SK-N-SH treated with all-trans-retinoic acid at 6 μM for 48 hours (cell line): Measurements from ENCODE around the gene PARP2.

Experiments
- ATAC-seq: fragments of 200-7000 bp; cut with Tn5 transposase; 3 replicates; pipeline ENCODE4 v1.9.1; 2020; ENCODE audit warnings: mild to moderate bottlenecking, moderate library complexity
- ARNTL ChIP-seq: fragments of 450-650 bp; formaldehyde crosslinking; IDR thresholded peaks from 2 replicates; pipeline ENCODE4 v1.5.0; 2020; ENCODE audit warnings: low read depth, mild to moderate bottlenecking, moderate library complexity, borderline replicate concordance
- CREB5 ChIP-seq: fragments of 250-450 bp; sonication (Bioruptor Pico); IDR thresholded peaks from 2 replicates; pipeline ENCODE4 v1.5.1; 2020; ENCODE audit warnings: low read depth, mild to moderate bottlenecking, moderate library complexity
- CSDC2 ChIP-seq: fragments of 250-450 bp; sonication (Bioruptor Pico); IDR thresholded peaks from 2 replicates; pipeline ENCODE4 v1.5.0; 2020; ENCODE audit warnings: mild to moderate bottlenecking, moderate library complexity
- CSRNP3 ChIP-seq: fragments of 250-450 bp; sonication (Bioruptor Pico); IDR thresholded peaks from 2 replicates; pipeline ENCODE4 v1.5.1; 2021; ENCODE audit warnings: mild to moderate bottlenecking, moderate library complexity
- ESRRG ChIP-seq: fragments of 250-450 bp; sonication (Bioruptor Pico); IDR thresholded peaks from 2 replicates; pipeline ENCODE4 v1.6.1; 2021; ENCODE audit warnings: mild to moderate bottlenecking
- GLIS3 ChIP-seq: fragments of 250-450 bp; sonication (Bioruptor Pico); IDR thresholded peaks from 2 replicates; pipeline ENCODE4 v1.5.0; 2020; ENCODE audit warnings: mild to moderate bottlenecking, moderate library complexity
- ISL1 ChIP-seq: fragments of 250-450 bp; sonication (Bioruptor Pico); IDR thresholded peaks from 2 replicates; pipeline ENCODE4 v2.1.2; 2022; ENCODE audit warnings: mild to moderate bottlenecking, moderate library complexity
- OSR1 ChIP-seq: fragments of 250-450 bp; sonication (Bioruptor Pico); IDR thresholded peaks from 2 replicates; pipeline ENCODE4 v1.8.0; 2022; ENCODE audit warnings: moderate library complexity, mild to moderate bottlenecking, inconsistent platforms
- PATZ1 ChIP-seq: fragments of 250-450 bp; sonication (Bioruptor Pico); IDR thresholded peaks from 2 replicates; pipeline ENCODE4 v1.8.0; 2020; ENCODE audit warnings: mild to moderate bottlenecking, moderate library complexity, borderline replicate concordance
- POU6F1 ChIP-seq: fragments of 250-450 bp; sonication (Bioruptor Pico); IDR thresholded peaks from 2 replicates; pipeline ENCODE4 v1.8.0; 2021; ENCODE audit warnings: low read depth, mild to moderate bottlenecking, moderate library complexity, borderline replicate concordance
- PPARA ChIP-seq: fragments of 250-450 bp; sonication (Bioruptor Pico); IDR thresholded peaks from 2 replicates; pipeline ENCODE4 v1.5.0; 2020; ENCODE audit warnings: mild to moderate bottlenecking, borderline replicate concordance
- RARB ChIP-seq: fragments of 250-450 bp; sonication (Bioruptor Pico); IDR thresholded peaks from 2 replicates; pipeline ENCODE4 v1.8.0; 2021; ENCODE audit warnings: mild to moderate bottlenecking, moderate library complexity
- SNAI2 ChIP-seq: fragments of 250-450 bp; sonication (Bioruptor Pico); IDR thresholded peaks from 2 replicates; pipeline ENCODE4 v1.5.0; 2020; ENCODE audit warnings: mild to moderate bottlenecking, moderate library complexity
- TCF4 ChIP-seq: fragments of 250-450 bp; sonication (Bioruptor Pico); IDR thresholded peaks from 2 replicates; pipeline ENCODE4 v1.8.0; 2021; ENCODE audit warnings: mild to moderate bottlenecking, moderate library complexity, borderline replicate concordance
- TOX ChIP-seq: fragments of 250-450 bp; sonication (Bioruptor Pico); IDR thresholded peaks from 2 replicates; pipeline ENCODE4 v1.8.0; 2021; ENCODE audit warnings: mild to moderate bottlenecking, moderate library complexity, borderline replicate concordance
- TSHZ2 ChIP-seq: fragments of 250-450 bp; sonication (Bioruptor Pico); IDR thresholded peaks from 2 replicates; pipeline ENCODE4 v1.5.0; 2020; ENCODE audit warnings: mild to moderate bottlenecking, moderate library complexity
- ZC3H10 ChIP-seq: fragments of 250-450 bp; sonication (Bioruptor Pico); IDR thresholded peaks from 2 replicates; pipeline ENCODE4 v1.5.1; 2021; ENCODE audit warnings: mild to moderate bottlenecking, moderate library complexity
- ZFP3 ChIP-seq: fragments of 250-450 bp; sonication (Bioruptor Pico); IDR thresholded peaks from 2 replicates; pipeline ENCODE4 v1.5.0; 2020; ENCODE audit warnings: mild to moderate bottlenecking, moderate library complexity
- ZNF565 ChIP-seq: fragments of 450-650 bp; formaldehyde crosslinking; conservative IDR thresholded peaks from 2 replicates; pipeline ENCODE4 v1.5.0; 2020; ENCODE audit warnings: low read depth, mild to moderate bottlenecking, moderate library complexity
- ZNF70 ChIP-seq: fragments of 450-650 bp; formaldehyde crosslinking; IDR thresholded peaks from 2 replicates; pipeline ENCODE4 v1.5.0; 2020; ENCODE audit warnings: mild to moderate bottlenecking, moderate library complexity
- ZNF8 ChIP-seq: fragments of 450-650 bp; formaldehyde crosslinking; IDR thresholded peaks from 2 replicates; pipeline ENCODE4 v1.5.0; 2020; ENCODE audit warnings: mild to moderate bottlenecking, moderate library complexity

The PARP2 gene

GRCh38 chr14:20347747-20348146 lies 4.3 kb downstream of the PARP2 start:
- TF ChIP-seq TOX: no peak
- TF ChIP-seq GLIS3 (CRISPR knock-in tag): no peak
- TF ChIP-seq PATZ1 (CRISPR knock-in tag): no peak
- no peak for TF ChIP-seq ZNF8 (CRISPR knock-in tag)
- no peak for TF ChIP-seq ISL1 (CRISPR knock-in tag)
- no peak for TF ChIP-seq RARB
- TF ChIP-seq PPARA (CRISPR knock-in tag): no peak
- no peak for ATAC-seq

GRCh38 chr14:20350282-20350681 lies 6.8 kb downstream of the PARP2 start:
- no peak for TF ChIP-seq POU6F1 (CRISPR knock-in tag)
- TF ChIP-seq CSDC2 (CRISPR knock-in tag): no peak
- TF ChIP-seq CSRNP3 (CRISPR knock-in tag): no peak
- TF ChIP-seq ZNF8 (CRISPR knock-in tag): no peak
- TF ChIP-seq ZNF70 (CRISPR knock-in tag): no peak
- no peak for TF ChIP-seq ZFP3
- no peak for TF ChIP-seq TSHZ2
- no peak for TF ChIP-seq ESRRG (CRISPR knock-in tag)
- TF ChIP-seq RARB: no peak
- TF ChIP-seq CREB5 (CRISPR knock-in tag): no peak
- TF ChIP-seq ZC3H10 (CRISPR knock-in tag): no peak
- no peak for TF ChIP-seq TCF4 (CRISPR knock-in tag)
- no peak for TF ChIP-seq OSR1 (CRISPR knock-in tag)
- TF ChIP-seq ISL1 (CRISPR knock-in tag): no peak
- TF ChIP-seq TOX: no peak
- no peak for TF ChIP-seq SNAI2
- TF ChIP-seq ARNTL (CRISPR knock-in tag): no peak
- no peak for TF ChIP-seq ZNF565 (CRISPR knock-in tag)
- no peak for ATAC-seq

GRCh38 chr14:20350860-20351259 lies 7.4 kb downstream of the PARP2 start:
- ATAC-seq: peak; percentile 64
- TF ChIP-seq TOX: no peak
- no peak for TF ChIP-seq ZNF8 (CRISPR knock-in tag)
- no peak for TF ChIP-seq RARB
- no peak for TF ChIP-seq ESRRG (CRISPR knock-in tag)
- TF ChIP-seq ZNF565 (CRISPR knock-in tag): no peak
- no peak for TF ChIP-seq ARNTL (CRISPR knock-in tag)
- TF ChIP-seq OSR1 (CRISPR knock-in tag): no peak
- no peak for TF ChIP-seq ZNF70 (CRISPR knock-in tag)
- no peak for TF ChIP-seq SNAI2
- TF ChIP-seq CSRNP3 (CRISPR knock-in tag): no peak
- TF ChIP-seq POU6F1 (CRISPR knock-in tag): no peak
